Measurements from ENCODE around the gene SV2B. TPM values are rescaled to one million over a fixed set of nuclear protein-coding genes. Genes with fewer than 3 reads are reported as not detected.

The SV2B gene
- total RNA-seq, 1 donor = not detected

GRCh38 chr15:91156175-91156726, 56.2 kb downstream of the SV2B start:
- no peak for TF ChIP-seq CTCF (IDR thresholded peaks at IDR 0.05; ENCODE audit: insufficient read depth, low read depth, low read length)
- no peak for DNase-seq (ENCODE audit: low read depth)
- no peak overlapping the region for H3K4me3 ChIP-seq (ENCODE audit: low read depth, low read length)

DNA sequence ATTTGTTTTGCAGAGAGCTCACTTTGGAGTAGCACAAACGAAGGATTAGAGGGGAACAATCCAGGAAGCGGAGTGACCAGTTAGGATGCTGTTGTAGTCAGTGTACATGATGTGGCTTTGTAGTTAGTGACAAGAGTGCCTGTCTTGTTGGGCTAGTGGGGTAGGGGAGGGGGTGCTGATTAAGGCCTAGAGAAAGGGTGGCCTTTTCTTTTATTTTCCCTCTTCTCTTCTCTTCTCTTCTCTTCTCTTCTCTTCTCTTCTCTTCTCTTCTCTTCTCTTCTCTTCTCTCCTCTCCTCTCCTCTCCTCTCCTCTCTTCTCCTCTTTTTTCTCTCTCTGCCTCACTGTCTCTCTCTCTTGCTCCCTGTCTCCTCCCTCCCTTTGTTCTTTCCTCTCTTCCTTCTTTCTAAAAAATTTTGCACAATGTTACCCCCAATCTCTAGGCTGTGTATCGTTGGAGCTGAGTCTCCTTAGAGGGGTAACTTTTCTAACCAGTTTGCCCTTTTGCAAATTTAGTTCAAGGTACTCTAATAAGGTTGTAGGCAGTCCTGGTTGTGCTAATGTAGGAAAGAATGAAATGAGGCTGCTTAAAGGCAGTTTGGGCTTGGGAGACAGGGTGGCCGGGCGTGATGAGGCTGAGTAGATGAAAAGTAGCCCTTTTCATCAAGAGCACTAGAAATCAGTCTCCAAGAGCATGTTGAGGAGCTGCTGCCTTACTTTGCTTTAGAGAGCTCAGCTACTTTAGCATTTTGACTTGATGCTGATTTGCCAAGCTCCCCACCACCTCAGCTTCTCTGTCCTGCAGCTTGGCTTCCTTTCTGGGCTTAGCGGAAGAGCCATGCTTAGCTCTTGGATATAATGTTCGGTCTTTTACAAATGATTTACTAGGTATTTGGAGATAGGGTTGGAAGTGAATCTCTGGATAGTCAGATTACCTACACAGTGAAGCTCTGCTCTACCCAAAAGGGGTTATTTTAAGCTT, 58.6 kb downstream of the SV2B start:
- no peak overlapping the region for H3K4me3 ChIP-seq (ENCODE audit: low read depth, low read length)
- no peak for TF ChIP-seq CTCF (IDR thresholded peaks at IDR 0.05; ENCODE audit: insufficient read depth, low read depth, low read length)
- DNase-seq (ENCODE audit: low read depth) = no peak

DNA sequence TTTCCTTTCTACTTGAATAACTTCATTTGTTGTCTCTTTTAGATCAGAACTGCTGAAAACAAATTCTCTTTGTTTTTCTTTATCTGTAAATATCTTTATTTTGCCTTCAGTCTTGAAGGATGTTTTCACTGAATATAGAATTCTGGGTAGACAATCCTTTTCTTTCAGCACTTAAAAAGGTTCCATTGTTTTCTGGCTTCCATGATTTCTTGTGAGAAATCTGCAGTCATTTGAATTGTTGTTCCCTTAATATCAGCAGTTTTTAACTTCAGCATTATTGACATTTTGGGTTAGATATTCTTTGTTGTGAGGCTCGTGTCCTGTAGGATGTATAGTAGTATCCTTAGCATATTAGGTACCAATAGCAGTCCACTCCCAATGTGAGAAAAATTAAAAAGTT, 65.8 kb downstream of the SV2B start:
- DNase-seq (ENCODE audit: low read depth) = no peak
- no peak overlapping the region for H3K4me3 ChIP-seq (ENCODE audit: low read depth, low read length)
- no peak for TF ChIP-seq CTCF (IDR thresholded peaks at IDR 0.05; ENCODE audit: insufficient read depth, low read depth, low read length)

DNA sequence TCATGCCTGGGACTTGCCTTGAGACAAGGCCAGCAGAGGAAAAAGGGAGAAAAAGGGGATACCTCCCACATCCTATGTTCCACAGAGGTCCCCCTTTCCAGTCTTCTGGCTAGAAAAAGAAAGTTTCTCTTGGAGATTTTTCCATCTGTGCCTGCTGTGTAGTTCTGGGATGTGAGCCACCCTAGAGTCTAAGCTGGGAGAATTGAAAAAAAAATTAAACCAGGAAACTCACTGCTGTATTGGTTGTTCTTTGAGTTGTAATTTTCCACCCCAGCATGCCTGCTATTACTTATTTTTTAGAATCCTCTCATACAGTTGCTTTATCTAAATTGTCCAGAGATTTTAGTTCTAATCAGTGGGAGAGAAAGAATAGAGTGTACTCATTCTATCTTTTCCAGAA, 68.4 kb downstream of the SV2B start:
- no peak overlapping the region for H3K4me3 ChIP-seq (ENCODE audit: low read depth, low read length)
- no peak for TF ChIP-seq CTCF (IDR thresholded peaks at IDR 0.05; ENCODE audit: insufficient read depth, low read depth, low read length)
- DNase-seq (ENCODE audit: low read depth) = no peak

DNA sequence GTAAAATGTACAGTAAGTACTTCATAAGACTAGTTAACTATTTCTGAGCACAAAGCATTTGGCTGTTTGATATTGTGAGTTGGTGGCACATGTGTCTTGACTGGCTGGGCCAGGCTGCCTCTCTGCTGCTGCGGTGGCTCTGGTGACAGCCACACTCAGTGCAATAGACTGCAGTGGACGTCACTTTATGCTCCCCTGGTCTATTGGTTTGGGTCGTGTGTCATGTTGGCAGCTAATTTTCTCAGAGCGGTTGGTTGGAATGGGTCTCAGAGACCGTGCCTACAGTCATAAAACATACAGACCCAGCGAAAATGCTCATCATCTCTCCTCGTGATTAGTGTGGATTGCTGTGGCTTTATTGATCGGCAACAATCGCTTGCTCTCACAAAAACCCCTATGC, 71.3 kb downstream of the SV2B start:
- no peak overlapping the region for H3K4me3 ChIP-seq (ENCODE audit: low read depth, low read length)
- DNase-seq (ENCODE audit: low read depth) = no peak
- TF ChIP-seq CTCF (IDR thresholded peaks at IDR 0.05; ENCODE audit: insufficient read depth, low read depth, low read length) = no peak

DNA sequence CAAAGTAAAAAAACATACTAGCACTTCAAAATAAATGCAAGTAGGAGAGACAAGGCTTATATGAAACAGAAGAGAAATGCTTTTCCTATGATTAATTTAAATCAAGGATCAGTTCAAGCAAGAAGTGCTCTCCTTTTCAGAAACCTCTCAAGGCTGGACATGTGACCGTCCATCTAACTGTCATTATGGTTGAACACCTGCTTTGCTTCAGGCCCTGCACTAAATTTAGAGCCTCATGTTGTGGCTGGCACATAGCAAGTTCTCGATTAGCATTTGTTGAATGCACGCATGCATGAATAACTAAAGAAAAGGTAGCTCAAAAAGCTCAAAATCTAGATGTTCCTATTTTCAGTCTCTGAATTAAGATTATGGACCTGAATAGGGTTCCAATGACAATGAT, 82.0 kb downstream of the SV2B start:
- TF ChIP-seq CTCF (IDR thresholded peaks at IDR 0.05; ENCODE audit: insufficient read depth, low read depth, low read length) = no peak
- DNase-seq (ENCODE audit: low read depth) = no peak
- no peak overlapping the region for H3K4me3 ChIP-seq (ENCODE audit: low read depth, low read length)

Measured in fibroblast of villous mesenchyme (primary cell).